ENCODE measurements around the gene UBE2A.

- TF ChIP-seq CTCF (IDR thresholded peaks at IDR 0.05) (no peak), POLR2AphosphoS5 (IDR thresholded peaks at IDR 0.05) (no peak), POLR2A (IDR thresholded peaks at IDR 0.05) (no peak), EP300 (IDR thresholded peaks at IDR 0.05) (no peak)
Measured at GRCh38 chrX:119617517-119618164, 43.3 kb downstream of the UBE2A start.
